ENCODE measurements around the gene NUP93. TPM values are rescaled to one million over a fixed set of nuclear protein-coding genes. Genes with fewer than 3 reads are reported as not detected.

The NUP93 gene
- total and polyA plus RNA-seq, 2 donors from 2014 or later = 34.8 to 48.8 TPM

DNA sequence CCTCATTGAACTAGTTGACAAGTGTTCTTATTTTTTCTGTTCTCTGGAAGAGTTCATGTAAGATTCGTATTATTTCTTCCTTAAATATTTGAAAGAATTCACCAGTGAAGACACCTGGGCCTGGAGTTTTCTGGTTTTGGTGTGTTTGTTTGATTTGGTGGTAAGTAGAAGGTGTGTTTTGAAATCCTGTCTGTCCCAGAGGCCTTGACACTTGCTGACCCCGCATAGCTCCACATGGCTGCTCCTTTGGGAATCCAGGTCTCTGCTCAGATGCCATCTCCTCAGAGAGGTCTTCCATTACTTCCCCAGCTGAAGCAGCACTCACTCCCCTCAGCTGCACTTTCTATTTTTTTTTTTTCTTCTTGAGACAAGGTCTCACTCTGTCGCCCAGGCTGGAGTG, 5.7 kb upstream of the NUP93 start:
- DNase-seq (no peak), FAIRE-seq (no peak)
- Histone ChIP-seq H3K4me1 (ENCODE audit: control insufficient read depth in 2 of 3, insufficient read depth in 2 of 3, low read depth in 1 of 3, low read length in 3 of 3) (peaks cover 0 to 7% (median 4%) of the 10 kb centered on the region in 3 donors), H3K9ac (ENCODE audit: low read length in 3 of 3) (no peak overlapping the region), H3K27me3 (ENCODE audit: control insufficient read depth, insufficient read depth, low read length) (no peaks in the 10 kb centered on the region), H3K27ac (ENCODE audit: low read depth in 2 of 2, low read length in 2 of 2) (no peak overlapping the region), H3K36me3 (ENCODE audit: control insufficient read depth in 2 of 3, insufficient read depth in 3 of 3, low read length in 3 of 3) (no peaks in the 10 kb centered on the region), H3K9me3 (ENCODE audit: control insufficient read depth in 2 of 3, insufficient read depth in 1 of 3, low read length in 3 of 3) (no peaks in the 10 kb centered on the region), H3K4me3 (ENCODE audit: low read length in 3 of 3) (no peak overlapping the region)
- TF ChIP-seq CTCF (IDR thresholded peaks at IDR 0.05; ENCODE audit: borderline replicate concordance, extremely low read depth, insufficient read depth) = no peak
- intact Hi-C loops (cut with DNase I) = no loop called here

DNA sequence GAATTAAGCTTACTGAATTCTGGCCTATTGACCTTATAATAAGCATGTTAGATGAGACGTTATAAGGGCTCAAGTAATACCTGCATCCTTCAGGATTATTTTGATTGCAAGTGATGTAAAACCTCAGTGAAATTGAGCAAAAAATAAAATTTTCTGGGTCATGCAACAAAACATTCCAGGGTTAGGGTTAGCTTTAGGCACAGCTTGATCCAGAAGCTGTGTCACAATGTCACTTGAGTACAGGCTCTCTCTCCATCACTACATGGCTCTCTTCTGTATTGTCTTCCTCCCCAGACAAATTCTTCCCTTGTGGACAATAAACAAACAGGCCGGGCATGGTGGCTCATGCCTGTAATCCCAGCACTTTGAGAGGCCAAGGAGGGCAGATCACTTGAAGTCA, 3.6 kb upstream of the NUP93 start:
- no peaks in the 10 kb centered on the region for H3K36me3 ChIP-seq (ENCODE audit: control insufficient read depth in 2 of 3, insufficient read depth in 3 of 3, low read length in 3 of 3)
- H3K4me1 ChIP-seq (ENCODE audit: control insufficient read depth in 2 of 3, insufficient read depth in 2 of 3, low read depth in 1 of 3, low read length in 3 of 3) = peaks cover 3 to 10% (median 6%) of the 10 kb centered on the region in 3 donors
- no peak for DNase-seq
- no peaks in the 10 kb centered on the region for H3K9me3 ChIP-seq (ENCODE audit: control insufficient read depth in 2 of 3, insufficient read depth in 1 of 3, low read length in 3 of 3)
- no peak overlapping the region for H3K27ac ChIP-seq (ENCODE audit: low read depth in 2 of 2, low read length in 2 of 2)
- intact Hi-C loops (cut with DNase I) = no loop called here
- H3K4me3 ChIP-seq (ENCODE audit: low read length in 3 of 3) = no peak overlapping the region
- no peak overlapping the region for H3K9ac ChIP-seq (ENCODE audit: low read length in 3 of 3)
- no peak for FAIRE-seq
- TF ChIP-seq CTCF (IDR thresholded peaks at IDR 0.05; ENCODE audit: borderline replicate concordance, extremely low read depth, insufficient read depth) = no peak
- H3K27me3 ChIP-seq (ENCODE audit: control insufficient read depth, insufficient read depth, low read length) = no peaks in the 10 kb centered on the region

DNA sequence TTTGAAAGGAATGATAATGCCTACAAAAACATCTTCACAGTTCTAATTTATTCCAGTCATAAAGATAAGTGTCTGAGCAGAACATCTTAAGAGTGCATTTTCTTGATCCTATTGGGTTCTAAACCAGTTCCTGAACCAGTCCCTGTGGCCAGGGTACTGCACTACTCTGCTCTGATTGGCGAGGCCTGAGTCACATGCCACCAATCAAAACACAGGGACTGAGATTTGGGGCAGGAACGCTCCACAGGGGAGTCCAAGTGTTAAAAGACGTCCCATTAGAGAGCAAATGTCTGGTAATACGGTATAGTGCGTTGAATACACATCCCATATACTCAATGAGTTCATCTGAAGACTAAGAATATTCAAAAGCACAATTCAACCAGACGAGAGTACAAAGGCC, 3.0 kb upstream of the NUP93 start:
- H3K4me3 ChIP-seq (ENCODE audit: low read length in 3 of 3) = no peak overlapping the region
- no peaks in the 10 kb centered on the region for H3K9me3 ChIP-seq (ENCODE audit: control insufficient read depth in 2 of 3, insufficient read depth in 1 of 3, low read length in 3 of 3)
- peaks cover 3 to 11% (median 6%) of the 10 kb centered on the region in 3 donors for H3K4me1 ChIP-seq (ENCODE audit: control insufficient read depth in 2 of 3, insufficient read depth in 2 of 3, low read depth in 1 of 3, low read length in 3 of 3)
- H3K27me3 ChIP-seq (ENCODE audit: control insufficient read depth, insufficient read depth, low read length) = no peaks in the 10 kb centered on the region
- no peak for DNase-seq
- intact Hi-C loops (cut with DNase I) = no loop called here
- no peak for FAIRE-seq
- H3K9ac ChIP-seq (ENCODE audit: low read length in 3 of 3) = no peak overlapping the region
- no peak for TF ChIP-seq CTCF (IDR thresholded peaks at IDR 0.05; ENCODE audit: borderline replicate concordance, extremely low read depth, insufficient read depth)
- H3K27ac ChIP-seq (ENCODE audit: low read depth in 2 of 2, low read length in 2 of 2) = no peak overlapping the region
- no peaks in the 10 kb centered on the region for H3K36me3 ChIP-seq (ENCODE audit: control insufficient read depth in 2 of 3, insufficient read depth in 3 of 3, low read length in 3 of 3)

DNA sequence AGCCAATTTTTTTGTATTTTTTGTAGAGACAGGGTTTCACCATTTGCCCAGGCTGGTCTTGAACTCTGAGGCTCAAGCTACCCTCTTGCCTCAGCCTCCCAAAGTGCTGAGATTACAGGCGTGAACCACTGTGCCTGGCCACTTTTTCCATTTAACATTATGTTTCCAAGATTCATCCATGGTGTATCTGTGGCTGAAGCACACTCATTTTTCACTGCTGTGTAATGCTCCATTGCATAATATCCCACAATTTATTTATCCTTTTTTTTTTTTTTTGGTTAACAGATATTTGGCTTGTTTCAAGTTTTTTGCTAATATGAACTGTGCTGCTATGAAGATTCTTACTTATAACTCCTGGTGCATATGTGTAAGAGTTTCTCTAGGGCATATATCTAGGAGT, 1.9 kb upstream of the NUP93 start:
- FAIRE-seq (no peak), DNase-seq (no peak)
- H3K4me3 ChIP-seq (ENCODE audit: low read length in 3 of 3) = no peak overlapping the region
- peaks cover 3 to 12% (median 6%) of the 10 kb centered on the region in 3 donors for H3K4me1 ChIP-seq (ENCODE audit: control insufficient read depth in 2 of 3, insufficient read depth in 2 of 3, low read depth in 1 of 3, low read length in 3 of 3)
- no peaks in the 10 kb centered on the region for H3K27me3 ChIP-seq (ENCODE audit: control insufficient read depth, insufficient read depth, low read length)
- H3K9me3 ChIP-seq (ENCODE audit: control insufficient read depth in 2 of 3, insufficient read depth in 1 of 3, low read length in 3 of 3) = no peaks in the 10 kb centered on the region
- intact Hi-C loops (cut with DNase I) = no loop called here
- TF ChIP-seq CTCF (IDR thresholded peaks at IDR 0.05; ENCODE audit: borderline replicate concordance, extremely low read depth, insufficient read depth) = no peak
- no peak overlapping the region for H3K27ac ChIP-seq (ENCODE audit: low read depth in 2 of 2, low read length in 2 of 2)
- no peak overlapping the region for H3K9ac ChIP-seq (ENCODE audit: low read length in 3 of 3)
- H3K36me3 ChIP-seq (ENCODE audit: control insufficient read depth in 2 of 3, insufficient read depth in 3 of 3, low read length in 3 of 3) = no peaks in the 10 kb centered on the region
